ENCODE data around the gene MYO5A. TPM values are rescaled to one million over a fixed set of nuclear protein-coding genes. Genes with fewer than 3 reads are reported as not detected.
"Not testable (repeated sequence)": the region's sequence is repeated elsewhere in the genome, so short reads cannot be mapped to it uniquely, and the experiment has no call there.

The MYO5A gene
- total and polyA plus RNA-seq, 9 donors, result 3.8 to 26.5 (median 15.1) TPM

DNA sequence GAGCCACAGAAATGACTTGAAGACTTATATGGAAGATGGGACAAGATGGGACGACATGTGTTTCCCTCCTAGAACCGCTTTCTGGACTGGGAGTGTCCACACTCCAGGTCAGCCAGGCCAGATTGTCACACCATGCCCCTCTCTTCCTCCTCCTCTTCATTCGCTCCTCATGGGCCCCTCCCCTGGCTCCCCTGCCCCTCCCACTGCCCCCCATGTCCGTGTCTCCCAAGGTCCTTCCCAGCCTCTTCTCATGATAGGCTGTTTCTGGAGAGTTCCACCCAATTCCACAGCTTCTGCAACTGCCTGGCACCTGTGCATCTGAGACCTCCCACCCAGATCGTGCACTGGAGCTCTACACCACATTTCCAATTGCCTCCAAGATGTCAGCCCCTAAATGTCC is 239.7 kb downstream of the MYO5A start:
- 79 to 88% (median 81%) methylated on average over 5 of the region's 5 CpGs for WGBS, 3 donors
- H3K4me1 ChIP-seq (ENCODE audit: insufficient read depth), result no peaks in the 10 kb centered on the region
- no peak overlapping the region for H3K27ac ChIP-seq
- no peaks in the 10 kb centered on the region for H3K36me3 ChIP-seq
- TF ChIP-seq, protein P1, sequence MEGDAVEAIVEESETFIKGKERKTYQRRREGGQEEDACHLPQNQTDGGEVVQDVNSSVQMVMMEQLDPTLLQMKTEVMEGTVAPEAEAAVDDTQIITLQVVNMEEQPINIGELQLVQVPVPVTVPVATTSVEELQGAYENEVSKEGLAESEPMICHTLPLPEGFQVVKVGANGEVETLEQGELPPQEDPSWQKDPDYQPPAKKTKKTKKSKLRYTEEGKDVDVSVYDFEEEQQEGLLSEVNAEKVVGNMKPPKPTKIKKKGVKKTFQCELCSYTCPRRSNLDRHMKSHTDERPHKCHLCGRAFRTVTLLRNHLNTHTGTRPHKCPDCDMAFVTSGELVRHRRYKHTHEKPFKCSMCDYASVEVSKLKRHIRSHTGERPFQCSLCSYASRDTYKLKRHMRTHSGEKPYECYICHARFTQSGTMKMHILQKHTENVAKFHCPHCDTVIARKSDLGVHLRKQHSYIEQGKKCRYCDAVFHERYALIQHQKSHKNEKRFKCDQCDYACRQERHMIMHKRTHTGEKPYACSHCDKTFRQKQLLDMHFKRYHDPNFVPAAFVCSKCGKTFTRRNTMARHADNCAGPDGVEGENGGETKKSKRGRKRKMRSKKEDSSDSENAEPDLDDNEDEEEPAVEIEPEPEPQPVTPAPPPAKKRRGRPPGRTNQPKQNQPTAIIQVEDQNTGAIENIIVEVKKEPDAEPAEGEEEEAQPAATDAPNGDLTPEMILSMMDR (IDR thresholded peaks at IDR 0.05), result no peak
- no peak for TF ChIP-seq POLR2A (IDR thresholded peaks at IDR 0.05)
- TF ChIP-seq EP300 (IDR thresholded peaks at IDR 0.05), result no peak
- DNase-seq, result no peak
- no peaks in the 10 kb centered on the region for H3K9me3 ChIP-seq
- no peaks in the 10 kb centered on the region for H3K27me3 ChIP-seq
- intact Hi-C loops (cut with DNase I), result no loop called here
- H3K4me3 ChIP-seq, result no peak overlapping the region

DNA sequence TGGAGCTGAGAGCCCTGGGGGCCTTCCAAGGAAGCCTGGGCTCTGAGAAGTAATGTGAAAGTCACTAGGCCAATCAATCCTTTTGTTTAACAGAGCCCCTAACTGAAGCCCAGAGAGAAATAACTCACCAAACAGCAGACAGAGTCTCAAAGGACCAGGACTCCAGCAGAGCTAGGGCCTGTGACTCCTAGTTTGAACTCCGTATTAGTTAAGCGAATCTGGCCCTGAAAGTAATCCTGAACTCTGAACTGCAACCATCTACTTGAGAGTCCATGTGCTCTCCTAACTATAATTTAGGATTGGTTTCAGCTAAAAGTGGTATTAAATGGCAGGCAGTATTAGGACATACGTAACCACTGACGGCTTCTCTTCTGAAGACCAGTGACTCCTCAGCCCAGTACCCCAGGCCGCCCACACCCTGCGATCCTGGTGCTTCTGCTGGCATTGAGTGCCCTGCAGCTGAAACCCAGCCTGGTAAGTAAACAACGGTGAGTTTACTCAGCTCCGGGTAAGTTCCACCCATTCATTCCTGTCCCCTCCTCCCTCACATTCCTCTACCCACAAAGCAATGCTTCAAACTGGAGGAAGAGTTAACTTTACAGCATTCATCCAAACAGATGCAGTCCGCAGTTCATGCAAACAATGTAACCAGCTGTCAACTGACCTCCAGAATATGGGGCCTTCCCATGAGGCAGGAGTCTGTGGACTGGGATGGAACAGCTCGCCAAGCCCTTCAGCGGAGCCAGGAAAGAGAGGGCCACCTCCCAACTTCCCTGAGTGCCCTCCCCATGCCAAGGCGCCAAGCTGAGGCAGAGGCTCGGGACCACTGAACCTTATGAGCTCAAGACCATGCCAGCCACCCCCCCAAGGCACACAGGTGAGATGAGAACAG is 240.4 kb downstream of the MYO5A start:
- no peak for DNase-seq
- H3K27me3 ChIP-seq, result no peaks in the 10 kb centered on the region
- no peak overlapping the region for H3K4me3 ChIP-seq
- no peaks in the 10 kb centered on the region for H3K9me3 ChIP-seq
- H3K4me1 ChIP-seq (ENCODE audit: insufficient read depth), result no peaks in the 10 kb centered on the region
- TF ChIP-seq, protein P1 (IDR thresholded peaks at IDR 0.05), result no peak
- TF ChIP-seq POLR2A (IDR thresholded peaks at IDR 0.05), result no peak
- TF ChIP-seq EP300 (IDR thresholded peaks at IDR 0.05), result no peak
- no peaks in the 10 kb centered on the region for H3K36me3 ChIP-seq
- no peak overlapping the region for H3K27ac ChIP-seq
- intact Hi-C loops (cut with DNase I), result no loop called here
- 64 to 66% (median 65%) methylated on average over 13 of the region's 13 CpGs for WGBS, 3 donors

DNA sequence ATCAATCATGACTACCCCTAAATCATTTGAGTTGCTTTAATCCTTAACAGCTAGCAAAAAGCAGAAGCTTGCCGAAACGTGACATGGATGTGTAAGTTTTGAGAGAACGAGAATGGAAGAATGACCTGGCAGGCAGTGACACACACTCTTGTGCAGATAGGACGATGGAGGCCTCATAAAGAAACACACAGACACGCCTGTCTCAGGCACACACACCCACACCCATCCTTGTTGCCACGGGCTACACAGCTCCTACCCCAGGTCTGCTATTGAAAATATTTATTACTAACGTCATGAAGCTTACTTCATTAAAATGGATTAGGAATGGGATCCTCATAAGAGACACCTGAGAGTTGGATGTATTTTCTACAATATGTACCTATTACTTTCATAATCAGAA is 241.6 kb downstream of the MYO5A start:
- H3K27ac ChIP-seq, result no peak overlapping the region
- no peaks in the 10 kb centered on the region for H3K27me3 ChIP-seq
- intact Hi-C loops (cut with DNase I), result no loop called here
- no peaks in the 10 kb centered on the region for H3K9me3 ChIP-seq
- no peak for TF ChIP-seq POLR2A (IDR thresholded peaks at IDR 0.05)
- TF ChIP-seq EP300 (IDR thresholded peaks at IDR 0.05), result no peak
- TF ChIP-seq, protein P1 (IDR thresholded peaks at IDR 0.05), result no peak
- no peaks in the 10 kb centered on the region for H3K4me1 ChIP-seq (ENCODE audit: insufficient read depth)
- DNase-seq, result no peak
- H3K4me3 ChIP-seq, result no peak overlapping the region
- 85 to 90% (median 89%) methylated on average over 7 of the region's 7 CpGs for WGBS, 3 donors
- no peaks in the 10 kb centered on the region for H3K36me3 ChIP-seq

DNA sequence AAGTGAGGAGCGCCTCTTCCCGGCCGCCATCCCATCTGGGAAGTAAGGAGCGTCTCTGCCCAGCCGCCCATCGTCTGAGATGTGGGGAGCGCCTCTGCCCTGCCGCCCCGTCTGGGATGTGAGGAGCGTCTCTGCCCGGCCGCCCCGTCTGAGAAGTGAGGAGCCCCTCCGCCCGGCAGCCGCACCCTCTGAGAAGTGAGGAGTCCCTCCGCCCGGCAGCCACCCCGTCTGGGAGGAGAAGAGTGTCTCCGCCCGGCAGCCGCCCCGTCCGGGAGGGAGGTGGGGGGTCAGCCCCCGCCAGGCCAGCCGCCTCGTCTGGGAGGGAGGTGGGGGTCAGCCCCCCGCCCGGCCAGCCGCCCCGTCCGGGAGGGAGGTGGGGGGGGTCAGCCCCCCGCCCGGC is 242.7 kb downstream of the MYO5A start:
- H3K9me3 ChIP-seq; H3K36me3 ChIP-seq; H3K4me3 ChIP-seq; H3K4me1 ChIP-seq (ENCODE audit: insufficient read depth); H3K27ac ChIP-seq; DNase-seq; intact Hi-C loops (cut with DNase I); H3K27me3 ChIP-seq: not testable (repeated sequence)
- 96 to 98% (median 97%) methylated on average over 13 to 27 of the region's 34 CpGs for WGBS, 3 donors

DNA sequence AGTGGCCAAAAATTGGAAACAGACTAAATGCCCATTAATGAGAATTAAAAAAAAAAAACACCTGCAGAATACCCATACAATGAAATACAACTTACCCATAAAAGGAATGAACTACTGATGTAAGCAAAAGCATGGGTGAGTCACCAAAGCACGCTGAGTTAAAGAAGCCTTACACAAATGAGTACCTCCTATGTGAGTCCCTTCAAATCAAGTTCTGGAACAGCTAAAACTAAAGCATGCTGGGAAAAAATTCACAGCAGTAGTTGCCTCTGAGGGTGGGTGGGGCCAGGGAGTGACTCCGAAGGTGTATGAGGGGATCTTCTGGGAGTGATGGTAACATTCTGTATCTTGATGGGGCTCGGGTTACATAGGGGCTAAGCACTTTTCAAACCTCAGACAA is 244.5 kb downstream of the MYO5A start:
- Histone ChIP-seq H3K9me3 (no peaks in the 10 kb centered on the region), H3K4me1 (ENCODE audit: insufficient read depth) (no peaks in the 10 kb centered on the region), H3K27ac (no peak overlapping the region), H3K4me3 (no peak overlapping the region), H3K36me3 (no peaks in the 10 kb centered on the region), H3K27me3 (no peaks in the 10 kb centered on the region)
- 72 to 79% (median 76%) methylated on average over 3 of the region's 3 CpGs for WGBS, 3 donors
- intact Hi-C loops (cut with DNase I), result no loop called here
- no peak for TF ChIP-seq POLR2A (IDR thresholded peaks at IDR 0.05)
- DNase-seq, result no peak
